Stimulated activated naive CD8-positive, alpha-beta T cell treated with anti-CD3 and anti-CD28 coated beads, Interleukin-15, amount 100 ng/mL, for 72 hours (primary cell): ENCODE results near the gene SURF4.
A peak's percentile ranks its signal among the peaks of the same experiment; 100 is the strongest.
"Not testable (repeated sequence)": the region's sequence is repeated elsewhere in the genome, so short reads cannot be mapped to it uniquely, and the experiment has no call there.

ENCODE experiments used
- ATAC-seq: fragments of 150-1000 bp; cut with Tn5 transposase; 2 replicates; pipeline ENCODE4 v1.10.0; 2021; ENCODE audit warnings: mild to moderate bottlenecking, moderate library complexity
- DNase-seq, 2 donors: peaks; one replicate each; pipeline ENCODE4 v3.0.0; 2021 to 2022
- H3K27ac Mint-ChIP-seq, 2 donors: one replicate each; pipeline ENCODE4 v1.8.0; 2022; ENCODE audit warnings: mild to moderate bottlenecking in 2 of 2, mixed read lengths in 2 of 2, moderate library complexity in 2 of 2
- H3K27me3 Mint-ChIP-seq: one replicate; pipeline ENCODE4 v1.8.0; 2022; ENCODE audit warnings: mixed read lengths
- H3K4me1 Mint-ChIP-seq: one replicate; pipeline ENCODE4 v1.8.0; 2022; ENCODE audit warnings: mild to moderate bottlenecking, mixed read lengths
- H3K4me3 Mint-ChIP-seq, 2 donors: one replicate each; pipeline ENCODE4 v1.8.0; 2022; ENCODE audit warnings: mild to moderate bottlenecking in 2 of 2, mixed read lengths in 2 of 2, moderate library complexity in 1 of 2
- H3K9me3 Mint-ChIP-seq, 2 donors: one replicate each; pipeline ENCODE4 v1.8.0; 2022; ENCODE audit warnings: mixed read lengths in 2 of 2

SURF4 gene

GRCh38 chr9:133386338-133386737, 10.5 kb upstream of the SURF4 start:
- Mint-ChIP-seq H3K9me3 (no peaks in the 10 kb centered on the region), H3K4me3 (no peak overlapping the region), H3K27ac (no peak overlapping the region), H3K4me1 (no peaks in the 10 kb centered on the region), H3K27me3 (peaks cover 20% of the 10 kb centered on the region)
- ATAC-seq (no peak), DNase-seq (no peak)

GRCh38 chr9:133385452-133385851, 9.6 kb upstream of the SURF4 start:
- DNase-seq (no peak), ATAC-seq (no peak)
- no peak overlapping the region for H3K27ac Mint-ChIP-seq
- H3K4me1 Mint-ChIP-seq, result no peaks in the 10 kb centered on the region
- H3K27me3 Mint-ChIP-seq, result peaks cover 13% of the 10 kb centered on the region
- H3K4me3 Mint-ChIP-seq, result no peak overlapping the region
- H3K9me3 Mint-ChIP-seq, result no peaks in the 10 kb centered on the region

DNA sequence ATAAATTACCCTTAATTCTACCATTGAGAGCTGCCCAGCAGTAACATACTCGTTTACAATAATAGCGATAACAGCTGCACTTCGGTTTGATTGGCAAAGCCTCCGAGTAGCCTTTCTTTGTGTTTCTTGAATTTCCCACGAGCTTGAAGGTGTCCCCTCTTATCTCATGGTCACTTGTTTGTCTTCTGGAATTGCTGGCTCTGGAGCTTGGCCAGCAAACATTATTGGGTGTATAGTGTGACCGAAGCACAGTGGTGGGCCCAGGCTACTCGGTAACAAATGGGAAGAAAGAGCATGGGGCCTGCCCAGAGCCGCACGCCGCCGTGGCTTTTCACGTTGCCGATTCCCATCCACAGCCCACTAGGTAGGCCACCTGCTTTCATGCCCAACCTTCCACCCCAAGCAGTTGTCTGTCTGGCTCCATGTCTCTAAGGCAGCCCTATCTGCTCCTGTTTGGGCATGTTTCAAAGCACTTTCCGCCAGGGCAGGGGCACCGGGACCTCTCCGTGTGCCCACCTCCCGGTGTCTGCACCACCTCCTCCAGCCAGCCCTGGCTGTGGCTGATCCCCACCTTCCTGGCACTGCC, 9.0 kb upstream of the SURF4 start:
- no peak overlapping the region for H3K4me3 Mint-ChIP-seq
- DNase-seq (no peak), ATAC-seq (no peak)
- H3K27me3 Mint-ChIP-seq, result peaks cover 6% of the 10 kb centered on the region
- H3K9me3 Mint-ChIP-seq, result no peaks in the 10 kb centered on the region
- H3K27ac Mint-ChIP-seq, result no peak overlapping the region
- H3K4me1 Mint-ChIP-seq, result no peaks in the 10 kb centered on the region

- Mint-ChIP-seq H3K4me3 (no peak overlapping the region), H3K4me1 (peaks cover 2% of the 10 kb centered on the region), H3K9me3 (no peaks in the 10 kb centered on the region), H3K27me3 (no peaks in the 10 kb centered on the region), H3K27ac (no peak overlapping the region)
- ATAC-seq (no peak), DNase-seq (no peak)
Measured at GRCh38 chr9:133383438-133383837, 7.6 kb upstream of the SURF4 start.

GRCh38 chr9:133382507-133383141, 6.8 kb upstream of the SURF4 start:
- Mint-ChIP-seq H3K27ac (no peak overlapping the region), H3K4me1 (peaks cover 4% of the 10 kb centered on the region)
- no peak for ATAC-seq

GRCh38 chr9:133380734-133381133, 4.9 kb upstream of the SURF4 start:
- no peaks in the 10 kb centered on the region for H3K27me3 Mint-ChIP-seq
- H3K27ac Mint-ChIP-seq, result no peak overlapping the region
- ATAC-seq, result no peak
- H3K4me1 Mint-ChIP-seq, result peaks cover 13% of the 10 kb centered on the region
- DNase-seq, result no peak
- H3K4me3 Mint-ChIP-seq, result no peak overlapping the region
- H3K9me3 Mint-ChIP-seq, result no peaks in the 10 kb centered on the region

More at GRCh38 chr9:133382507-133383141, 6.8 kb upstream of the SURF4 start:
- no peaks in the 10 kb centered on the region for H3K9me3 Mint-ChIP-seq
- no peak for DNase-seq
- H3K4me3 Mint-ChIP-seq, result no peak overlapping the region
- no peaks in the 10 kb centered on the region for H3K27me3 Mint-ChIP-seq

- H3K4me3 Mint-ChIP-seq, result no peak overlapping the region
Measured at GRCh38 chr9:133379153-133380086, 3.6 kb upstream of the SURF4 start.

GRCh38 chr9:133378408-133378962, 2.6 kb upstream of the SURF4 start:
- DNase-seq (no peak), ATAC-seq (no peak)
- H3K4me3 Mint-ChIP-seq, result no peak overlapping the region
- no peaks in the 10 kb centered on the region for H3K27me3 Mint-ChIP-seq
- H3K9me3 Mint-ChIP-seq, result no peaks in the 10 kb centered on the region
- H3K4me1 Mint-ChIP-seq, result peaks cover 22% of the 10 kb centered on the region
- H3K27ac Mint-ChIP-seq, result no peak overlapping the region

More at GRCh38 chr9:133379153-133380086, 3.6 kb upstream of the SURF4 start:
- no peak for ATAC-seq
- no peak overlapping the region for H3K27ac Mint-ChIP-seq
- DNase-seq, result no peak
- H3K9me3 Mint-ChIP-seq, result no peaks in the 10 kb centered on the region
- peaks cover 13% of the 10 kb centered on the region for H3K4me1 Mint-ChIP-seq
- no peaks in the 10 kb centered on the region for H3K27me3 Mint-ChIP-seq

GRCh38 chr9:133377721-133378216, 1.9 kb upstream of the SURF4 start:
- no peak overlapping the region for H3K4me3 Mint-ChIP-seq
- H3K4me1 Mint-ChIP-seq, result peaks cover 29% of the 10 kb centered on the region
- no peak overlapping the region for H3K27ac Mint-ChIP-seq
- ATAC-seq (no peak), DNase-seq (no peak)
- no peaks in the 10 kb centered on the region for H3K27me3 Mint-ChIP-seq
- no peaks in the 10 kb centered on the region for H3K9me3 Mint-ChIP-seq

DNA sequence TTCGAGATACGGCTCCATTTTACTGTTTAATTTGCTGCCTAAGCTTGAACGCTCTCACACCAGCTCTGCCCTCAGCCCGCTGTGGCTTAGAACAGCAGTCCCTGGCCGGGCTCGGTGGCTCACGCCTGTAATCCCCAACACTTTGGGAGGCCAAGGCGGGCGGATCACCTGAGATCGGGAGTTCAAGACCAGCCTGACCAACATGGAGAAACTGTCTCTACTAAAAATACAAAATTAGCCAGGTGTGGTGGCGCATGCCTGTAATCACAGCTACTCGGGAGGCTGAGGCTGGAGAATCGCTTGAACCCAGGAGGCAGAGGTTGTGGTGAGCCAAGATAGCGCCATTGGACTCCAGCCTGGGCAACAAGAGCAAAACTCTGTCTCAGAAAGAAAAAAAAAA, 1.4 kb upstream of the SURF4 start:
- not testable (repeated sequence) for H3K27me3 Mint-ChIP-seq, ATAC-seq, DNase-seq, H3K9me3 Mint-ChIP-seq, H3K27ac Mint-ChIP-seq
- peak overlapping the region; percentile 39 to 64 for H3K4me3 Mint-ChIP-seq
- H3K4me1 Mint-ChIP-seq, result peaks cover 34% of the 10 kb centered on the region

GRCh38 chr9:133375116-133375723, 640 bp downstream of the SURF4 start:
- ATAC-seq, result peak; percentile 0
- no peaks in the 10 kb centered on the region for H3K27me3 Mint-ChIP-seq
- H3K4me3 Mint-ChIP-seq, result peak overlapping the region; percentile 97 to 99
- H3K27ac Mint-ChIP-seq, result peak overlapping the region; percentile 96 to 99
- peak; percentile 52 for DNase-seq
- H3K9me3 Mint-ChIP-seq, result no peaks in the 10 kb centered on the region
- peaks cover 54% of the 10 kb centered on the region for H3K4me1 Mint-ChIP-seq

- Mint-ChIP-seq H3K4me1 (peaks cover 60% of the 10 kb centered on the region), H3K4me3 (peak overlapping the region; percentile 97 to 99), H3K9me3 (no peaks in the 10 kb centered on the region), H3K27ac (peak overlapping the region; percentile 96 to 99), H3K27me3 (no peaks in the 10 kb centered on the region)
- ATAC-seq, result peak; percentile 23
- DNase-seq, result peak in 1 of 2 donors; percentile 48
Measured at GRCh38 chr9:133374612-133375115, 1.2 kb downstream of the SURF4 start.

- ATAC-seq (no peak), DNase-seq (no peak)
- Mint-ChIP-seq H3K27ac (peak overlapping the region; percentile 91 to 96), H3K4me1 (peaks cover 76% of the 10 kb centered on the region), H3K4me3 (peak overlapping the region; percentile 97 to 99), H3K9me3 (no peaks in the 10 kb centered on the region), H3K27me3 (no peaks in the 10 kb centered on the region)
Measured at GRCh38 chr9:133372144-133372543, 3.7 kb downstream of the SURF4 start.

DNA sequence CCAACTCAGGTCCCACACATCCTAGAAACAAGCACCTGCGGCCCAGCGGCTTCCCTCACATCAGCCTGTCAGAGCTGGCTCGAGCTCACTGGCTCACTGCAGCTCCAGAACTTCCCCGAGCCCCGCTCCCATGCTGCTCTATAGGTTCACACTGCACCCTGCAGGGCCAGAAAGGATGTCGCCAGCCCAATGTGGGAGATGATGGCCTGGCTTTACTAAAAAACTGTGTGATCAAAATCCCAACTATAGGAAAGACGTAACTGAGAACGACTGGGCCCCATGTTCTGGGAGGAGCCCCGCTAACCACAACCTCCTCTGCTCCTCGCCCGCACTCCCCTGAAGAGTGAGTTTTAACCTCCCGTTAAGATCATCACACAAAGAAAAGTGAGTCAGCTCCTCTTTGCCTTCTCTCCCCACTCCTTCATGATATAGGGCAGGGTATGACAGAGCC, 4.6 kb downstream of the SURF4 start:
- H3K4me1 Mint-ChIP-seq, result peaks cover 75% of the 10 kb centered on the region
- DNase-seq (peak; percentile 73 to 89), ATAC-seq (peak; percentile 79)
- no peaks in the 10 kb centered on the region for H3K27me3 Mint-ChIP-seq
- peak overlapping the region; percentile 91 to 96 for H3K27ac Mint-ChIP-seq
- H3K9me3 Mint-ChIP-seq, result no peaks in the 10 kb centered on the region
- H3K4me3 Mint-ChIP-seq, result peak overlapping the region; percentile 97 to 99

GRCh38 chr9:133370685-133371084, 5.2 kb downstream of the SURF4 start:
- H3K4me3 Mint-ChIP-seq, result peak overlapping the region; percentile 97 to 99
- peaks cover 75% of the 10 kb centered on the region for H3K4me1 Mint-ChIP-seq
- H3K9me3 Mint-ChIP-seq, result no peaks in the 10 kb centered on the region
- H3K27me3 Mint-ChIP-seq, result no peaks in the 10 kb centered on the region
- ATAC-seq, result peak; percentile 72
- peak overlapping the region; percentile 91 to 96 for H3K27ac Mint-ChIP-seq
- peak in 1 of 2 donors; percentile 76 for DNase-seq
